Ectodermal cell (in vitro differentiated cells): Measurements from ENCODE around the gene NFATC1.

ENCODE experiments used
- H3K27ac ChIP-seq: 2 replicates; pipeline ENCODE4 v1.7.0; 2013; ENCODE audit warnings: mild to moderate bottlenecking, low read depth, low read length; ENCODE audit not compliant: insufficient read depth, poor library complexity, severe bottlenecking
- H3K27me3 ChIP-seq: 2 replicates; pipeline ENCODE4 v1.7.0; 2013; ENCODE audit warnings: mild to moderate bottlenecking, low read length; ENCODE audit not compliant: insufficient read depth, control insufficient read depth, poor library complexity, severe bottlenecking
- H3K36me3 ChIP-seq: one replicate; pipeline ENCODE4 v1.7.0; 2013; ENCODE audit warnings: low read length; ENCODE audit not compliant: control insufficient read depth, insufficient read depth
- H3K4me1 ChIP-seq: one replicate; pipeline ENCODE4 v1.7.0; 2013; ENCODE audit warnings: low read length; ENCODE audit not compliant: control insufficient read depth, insufficient read depth
- H3K4me3 ChIP-seq: 2 replicates; pipeline ENCODE4 v1.7.0; 2013; ENCODE audit warnings: low read depth, low read length, control low read depth; ENCODE audit not compliant: insufficient read depth
- H3K9me3 ChIP-seq: 2 replicates; pipeline ENCODE4 v1.7.0; 2013; ENCODE audit warnings: mild to moderate bottlenecking, low read length, moderate library complexity; ENCODE audit not compliant: control insufficient read depth
- WGBS, 2 experiments: methylation state at CpG; one replicate each; pipeline ENCODE4 v1.1.7; 2013; ENCODE audit warnings: missing lambda C conversion rate in 2 of 2; 5-methylcytosine and 5-hydroxymethylcytosine counted together

Gene NFATC1

DNA sequence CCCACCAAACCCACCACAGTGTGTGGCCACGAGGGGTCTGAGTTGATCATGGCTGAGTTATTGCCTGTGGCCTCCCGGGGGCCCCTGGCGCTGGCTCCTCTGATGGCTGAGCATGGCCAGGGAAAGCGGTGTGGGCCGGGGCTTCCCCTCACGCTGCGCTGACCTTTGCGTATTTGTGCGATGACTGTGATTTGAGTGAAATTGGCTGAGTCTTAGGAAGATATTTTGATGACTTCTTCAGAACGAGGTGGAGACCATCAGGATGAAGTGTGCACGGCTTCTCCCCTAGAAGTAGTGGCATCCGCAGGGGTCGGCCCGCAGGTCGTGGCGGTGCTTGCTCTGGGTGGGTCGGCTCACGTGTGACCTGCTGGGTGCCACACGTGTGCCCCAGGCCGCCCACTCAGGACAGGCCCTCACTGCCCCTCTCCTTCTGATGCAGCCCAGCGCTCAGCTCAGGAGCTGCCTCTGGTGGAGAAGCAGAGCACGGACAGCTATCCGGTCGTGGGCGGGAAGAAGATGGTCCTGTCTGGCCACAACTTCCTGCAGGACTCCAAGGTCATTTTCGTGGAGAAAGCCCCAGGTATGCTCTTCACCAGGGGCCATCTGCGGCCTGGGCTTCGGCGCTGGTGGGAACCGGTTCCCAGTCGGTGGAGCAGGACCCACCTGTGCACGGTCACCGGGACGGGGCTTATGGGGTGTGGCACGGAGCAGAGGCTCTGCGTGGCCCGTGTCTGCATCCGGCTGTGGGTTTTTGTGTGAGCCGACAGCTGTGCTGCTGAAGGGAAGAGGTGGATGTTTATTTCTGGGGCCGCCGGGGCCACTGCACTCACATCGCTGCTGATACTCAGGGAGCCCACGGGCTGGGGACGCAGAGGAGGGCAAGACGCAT lies 55.8 kb downstream of the NFATC1 start:
- H3K27ac ChIP-seq = no peak overlapping the region
- peaks cover 2% of the 10 kb centered on the region for H3K4me1 ChIP-seq
- 94 to 95% methylated on average over 45 of the region's 45 CpGs for WGBS, 2 experiments
- H3K9me3 ChIP-seq = no peaks in the 10 kb centered on the region
- no peaks in the 10 kb centered on the region for H3K36me3 ChIP-seq
- no peaks in the 10 kb centered on the region for H3K27me3 ChIP-seq
- H3K4me3 ChIP-seq = no peak overlapping the region

DNA sequence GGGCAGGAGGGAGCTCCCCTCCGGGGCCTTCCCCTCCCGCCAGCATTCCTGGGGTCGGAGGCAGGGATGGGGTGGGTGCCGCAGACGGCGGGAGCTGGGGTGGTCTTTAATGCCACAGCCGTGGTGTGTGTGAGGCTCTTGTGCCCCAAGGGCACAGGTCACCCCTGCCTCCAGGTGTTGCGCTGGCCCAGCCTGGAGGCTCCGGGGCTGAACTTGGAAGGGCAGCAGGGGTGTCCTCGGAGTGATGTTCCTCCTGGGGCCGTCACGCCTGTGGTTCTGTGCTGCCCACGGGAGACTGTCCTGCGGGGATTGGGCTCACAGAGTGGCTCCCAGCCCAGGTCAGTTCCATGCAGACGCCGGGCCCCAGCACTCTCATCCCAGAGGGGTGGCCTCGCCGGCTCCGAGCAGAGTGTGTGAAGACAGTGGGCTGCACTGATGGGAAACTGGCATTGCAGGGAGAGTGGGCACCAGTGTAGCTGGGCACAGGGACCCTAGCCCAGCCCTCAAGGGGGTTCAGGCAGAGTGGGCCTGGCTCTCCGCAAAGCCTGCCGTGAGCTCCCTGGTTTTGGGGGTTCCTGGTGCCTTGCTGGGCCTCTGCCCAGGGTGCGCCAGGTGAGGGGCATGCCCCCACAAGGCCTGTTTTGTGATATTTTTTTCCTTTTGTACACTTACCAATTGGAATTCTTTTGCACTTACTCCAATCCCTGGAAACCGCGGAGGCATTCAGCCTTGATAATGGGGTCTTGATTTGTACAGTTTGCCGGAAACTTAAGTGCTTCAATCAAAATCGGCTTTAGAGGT lies 56.7 kb downstream of the NFATC1 start:
- H3K36me3 ChIP-seq = no peaks in the 10 kb centered on the region
- WGBS, 2 experiments = 95% methylated on average over 26 of the region's 26 CpGs

GRCh38 chr18:79452991-79453645 lies 57.4 kb downstream of the NFATC1 start:
- H3K27me3 ChIP-seq = no peaks in the 10 kb centered on the region
- no peak overlapping the region for H3K27ac ChIP-seq
- no peak overlapping the region for H3K4me3 ChIP-seq
- H3K36me3 ChIP-seq = no peaks in the 10 kb centered on the region
- no peaks in the 10 kb centered on the region for H3K9me3 ChIP-seq
- WGBS, 2 experiments = 93 to 95% methylated on average over 19 of the region's 19 CpGs
- H3K4me1 ChIP-seq = no peaks in the 10 kb centered on the region

More for the DNA sequence above, 56.7 kb downstream of the NFATC1 start:
- Histone ChIP-seq H3K9me3 (no peaks in the 10 kb centered on the region), H3K4me1 (no peaks in the 10 kb centered on the region), H3K27ac (no peak overlapping the region), H3K4me3 (no peak overlapping the region), H3K27me3 (no peaks in the 10 kb centered on the region)

- H3K36me3 ChIP-seq = no peaks in the 10 kb centered on the region
- WGBS, 2 experiments = 94% methylated on average over 32 of the region's 32 CpGs
- no peaks in the 10 kb centered on the region for H3K9me3 ChIP-seq
- H3K4me3 ChIP-seq = no peak overlapping the region
- H3K27ac ChIP-seq = no peak overlapping the region
- H3K27me3 ChIP-seq = no peaks in the 10 kb centered on the region
- no peaks in the 10 kb centered on the region for H3K4me1 ChIP-seq
Observed at GRCh38 chr18:79453816-79454735, 58.3 kb downstream of the NFATC1 start.

GRCh38 chr18:79455261-79455660 lies 59.5 kb downstream of the NFATC1 start:
- no peak overlapping the region for H3K27ac ChIP-seq
- WGBS, 2 experiments = 96 to 97% methylated on average over 26 of the region's 26 CpGs
- H3K4me3 ChIP-seq = no peak overlapping the region
- no peaks in the 10 kb centered on the region for H3K36me3 ChIP-seq
- H3K4me1 ChIP-seq = no peaks in the 10 kb centered on the region
- H3K9me3 ChIP-seq = no peaks in the 10 kb centered on the region
- H3K27me3 ChIP-seq = no peaks in the 10 kb centered on the region

- no peaks in the 10 kb centered on the region for H3K36me3 ChIP-seq
- WGBS, 2 experiments = 96% methylated on average over 37 of the region's 37 CpGs
- no peak overlapping the region for H3K4me3 ChIP-seq
- H3K4me1 ChIP-seq = no peaks in the 10 kb centered on the region
- H3K9me3 ChIP-seq = no peaks in the 10 kb centered on the region
- no peak overlapping the region for H3K27ac ChIP-seq
- H3K27me3 ChIP-seq = no peaks in the 10 kb centered on the region
Observed at GRCh38 chr18:79456105-79456980, 60.6 kb downstream of the NFATC1 start.

GRCh38 chr18:79457239-79457638 lies 61.5 kb downstream of the NFATC1 start:
- no peaks in the 10 kb centered on the region for H3K36me3 ChIP-seq
- no peak overlapping the region for H3K4me3 ChIP-seq
- 93 to 94% methylated on average over 12 of the region's 12 CpGs for WGBS, 2 experiments
- no peaks in the 10 kb centered on the region for H3K4me1 ChIP-seq
- H3K27ac ChIP-seq = no peak overlapping the region
- H3K9me3 ChIP-seq = no peaks in the 10 kb centered on the region
- H3K27me3 ChIP-seq = no peaks in the 10 kb centered on the region

- Histone ChIP-seq H3K27ac (no peak overlapping the region), H3K27me3 (no peaks in the 10 kb centered on the region), H3K36me3 (no peaks in the 10 kb centered on the region), H3K4me1 (no peaks in the 10 kb centered on the region), H3K9me3 (no peaks in the 10 kb centered on the region), H3K4me3 (no peak overlapping the region)
- 94% methylated on average over 18 of the region's 18 CpGs for WGBS, 2 experiments
Observed at GRCh38 chr18:79457652-79458051, 61.9 kb downstream of the NFATC1 start.
